Activated CD8-positive, alpha-beta memory T cell treated with anti-CD3 and anti-CD28 coated beads, Interleukin-2, amount 50 U/mL, for 1 hour (primary cell): ENCODE data around the gene CNOT11.
"Not testable (repeated sequence)": the region's sequence is repeated elsewhere in the genome, so short reads cannot be mapped to it uniquely, and the experiment has no call there.

Experiments used
- DNase-seq: peaks from one replicate; pipeline ENCODE4 v3.0.0-alpha.2; 2020; ENCODE audit errors: extremely low read depth

CNOT11 gene

GRCh38 chr2:101310090-101310833 is 57.6 kb downstream of the CNOT11 start:
- DNase-seq: no peak

GRCh38 chr2:101310834-101311695 is 58.4 kb downstream of the CNOT11 start:
- no peak for DNase-seq

- no peak for DNase-seq
These were observed 59.0 kb downstream of the CNOT11 start for GRCh38 chr2:101311696-101312017.

- not testable (repeated sequence) for DNase-seq
These were observed 63.9 kb downstream of the CNOT11 start for GRCh38 chr2:101316568-101316967.
